GF-D8 (cell line): ENCODE results near the gene INSYN2B.

Source experiments
- DNase-seq: peaks from one replicate; lab custom pipeline; 2025; lab: John Stamatoyannopoulos, UW

INSYN2B gene

DNA sequence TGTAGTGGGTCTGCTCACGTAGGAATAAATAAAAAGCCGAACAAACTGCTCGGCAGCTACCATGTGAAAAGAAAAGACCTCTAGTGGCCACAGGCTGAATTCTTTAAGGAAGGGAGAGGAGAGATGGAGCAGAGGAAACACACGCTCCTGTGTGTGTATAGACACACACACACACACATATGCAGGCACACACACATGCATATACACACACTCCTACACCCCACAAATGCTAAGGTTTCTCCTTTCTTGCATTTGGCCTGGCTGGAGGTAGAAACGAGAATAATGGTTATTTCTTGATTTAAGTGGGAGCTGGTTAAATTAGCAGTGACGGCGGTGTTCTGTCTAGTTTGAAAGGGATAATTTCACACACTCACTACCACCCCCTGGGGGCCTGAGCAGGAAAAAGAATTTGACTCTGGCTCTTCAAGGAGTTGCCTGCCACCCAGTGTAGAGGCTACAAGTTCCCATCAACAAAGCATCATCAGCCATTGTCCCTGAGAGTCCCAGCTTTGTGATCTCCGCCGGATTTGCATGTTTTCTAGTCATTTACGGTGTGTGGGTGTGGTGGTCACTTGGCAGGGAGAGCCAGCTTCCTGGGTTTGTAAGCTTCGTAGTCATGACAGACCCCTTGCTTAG is at the start of gene INSYN2B:
INSYN2B (minus strand) TSS at position 78 of the 636 bp plus-strand sequence. CDS start 96,597 bp downstream, outside the sequence.
- no peak for DNase-seq

DNA sequence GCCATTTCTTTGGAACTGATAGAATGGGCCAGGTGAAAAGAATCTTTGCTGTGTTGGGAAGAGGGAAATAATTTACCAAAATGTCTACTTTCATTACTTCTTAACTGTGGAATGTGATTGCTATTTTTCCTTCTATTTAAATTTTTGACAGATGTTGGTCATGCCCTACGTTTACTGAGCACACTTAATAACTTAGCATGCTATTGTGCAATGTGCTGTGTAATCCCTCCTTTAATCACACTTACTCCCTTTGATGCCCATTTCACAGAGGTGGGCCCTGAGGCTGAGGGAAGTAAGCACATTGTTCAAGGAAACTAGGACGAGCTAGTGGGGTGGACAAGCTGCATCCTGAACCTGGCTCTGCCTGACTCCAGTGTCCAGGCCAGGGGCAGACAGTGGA is 47.8 kb upstream of the INSYN2B start:
- no peak for DNase-seq

DNA sequence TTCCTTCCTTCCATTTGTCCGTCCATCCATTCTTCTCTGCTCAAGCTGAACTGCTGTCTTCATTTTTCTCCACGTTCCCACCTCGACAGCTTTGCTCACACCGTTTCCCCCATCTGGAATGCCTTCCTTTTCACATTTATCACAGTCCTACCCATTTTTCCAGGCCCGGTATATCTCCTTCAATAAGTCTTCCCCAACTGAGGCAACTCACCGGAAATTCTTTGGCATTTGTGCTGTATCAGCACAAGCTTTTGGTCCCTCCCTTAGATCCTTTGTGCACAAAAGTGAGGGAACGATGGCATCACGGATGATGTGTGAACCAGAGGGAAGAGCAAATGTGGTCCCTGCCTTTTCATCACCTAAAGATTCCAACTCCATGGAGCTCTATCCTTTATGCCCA is 45.6 kb upstream of the INSYN2B start:
- no peak for DNase-seq

DNA sequence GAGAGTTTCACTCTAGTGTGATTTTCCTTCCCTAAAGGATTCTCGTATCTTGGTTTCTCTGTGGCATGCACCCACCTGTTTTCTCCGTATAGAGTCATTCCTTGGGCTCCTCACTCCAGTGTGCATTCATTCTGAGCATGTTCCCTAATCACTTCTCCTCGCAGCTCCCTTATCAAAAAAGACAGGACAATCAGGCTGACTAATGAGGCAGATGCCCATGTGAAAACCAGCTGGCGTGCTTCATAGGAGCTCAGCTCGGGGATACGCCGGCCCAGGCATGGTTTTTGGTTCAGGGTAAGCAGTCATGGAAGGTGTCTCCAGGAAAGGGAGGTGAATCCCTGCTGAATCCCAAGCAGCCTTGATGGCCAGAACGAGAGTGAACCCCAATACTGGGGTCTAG is 41.2 kb upstream of the INSYN2B start:
- DNase-seq = no peak

DNA sequence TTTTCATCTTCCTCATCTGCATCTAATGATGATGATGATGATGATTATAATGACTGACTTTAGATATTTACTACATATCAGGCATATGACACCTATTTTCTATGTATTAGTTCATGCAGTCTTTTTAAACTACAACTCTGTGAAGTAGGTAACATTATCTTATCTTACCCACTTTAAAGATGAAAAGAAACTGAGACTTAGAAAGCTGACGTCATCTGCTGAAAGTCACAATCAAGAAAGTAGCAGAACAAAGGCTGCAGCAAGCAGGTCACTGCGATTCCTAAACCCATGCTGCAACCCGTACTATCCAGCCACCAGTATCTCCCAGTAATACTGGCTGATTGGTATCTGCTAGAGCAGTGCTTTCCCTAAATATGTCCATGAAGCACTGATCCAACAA is 40.1 kb upstream of the INSYN2B start:
- no peak for DNase-seq

DNA sequence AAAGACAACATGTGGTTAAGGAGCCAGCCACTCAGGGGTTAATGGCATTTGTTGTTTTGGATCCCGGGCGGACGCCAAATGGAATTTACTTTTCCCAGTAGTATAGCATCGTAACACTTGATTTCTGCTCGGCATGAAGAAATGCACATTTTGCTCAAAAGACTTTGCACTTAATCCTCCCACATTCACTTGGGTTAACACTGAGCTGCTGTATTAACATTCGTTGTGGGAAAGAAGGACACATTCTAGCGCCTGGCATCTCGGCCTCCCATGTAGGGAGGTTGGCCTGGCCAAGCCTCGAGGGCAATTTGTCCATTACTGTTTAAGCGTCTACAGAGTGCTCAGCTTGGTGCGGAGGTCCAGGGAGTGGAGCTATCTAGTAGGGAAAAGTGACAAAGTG is 32.3 kb upstream of the INSYN2B start:
- no peak for DNase-seq

DNA sequence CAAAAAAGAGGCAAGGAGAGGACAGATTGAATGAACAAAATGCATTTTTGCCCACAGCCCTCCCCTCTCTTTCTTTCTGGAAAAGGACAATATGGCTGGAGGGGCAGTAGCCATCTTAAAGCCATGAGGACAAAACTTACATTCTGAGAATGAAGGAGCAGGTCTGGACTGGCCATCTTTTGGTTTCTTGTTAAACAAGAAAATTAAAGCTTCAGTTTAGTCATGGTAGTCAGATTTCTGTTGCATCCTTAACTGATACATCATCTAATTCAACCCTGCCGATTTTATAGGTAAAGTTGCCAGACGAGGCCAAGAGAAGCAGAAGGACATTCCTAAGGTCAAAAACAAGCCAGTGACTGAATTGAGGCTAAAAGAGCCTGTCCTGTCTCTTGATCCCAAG is 31.5 kb upstream of the INSYN2B start:
- DNase-seq = no peak

DNA sequence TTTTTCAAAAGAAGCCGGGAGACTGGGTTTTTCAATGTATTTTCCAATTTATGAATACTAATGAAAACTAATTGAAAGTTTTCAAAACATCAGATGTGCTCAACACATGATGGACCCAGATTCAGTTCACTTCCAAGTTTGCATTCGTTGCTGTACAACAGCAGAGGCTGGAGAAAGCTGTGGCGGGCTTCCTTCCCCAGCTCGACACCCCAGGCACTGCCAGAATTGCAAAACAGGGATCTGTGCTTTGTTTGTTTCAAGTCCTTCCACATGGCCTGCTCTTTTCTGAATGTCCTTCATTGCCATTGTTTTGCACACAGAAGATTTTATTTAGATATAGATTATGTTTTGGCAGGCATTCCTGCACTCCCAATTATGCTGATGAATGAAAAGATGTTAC is 30.3 kb upstream of the INSYN2B start:
- no peak for DNase-seq

DNA sequence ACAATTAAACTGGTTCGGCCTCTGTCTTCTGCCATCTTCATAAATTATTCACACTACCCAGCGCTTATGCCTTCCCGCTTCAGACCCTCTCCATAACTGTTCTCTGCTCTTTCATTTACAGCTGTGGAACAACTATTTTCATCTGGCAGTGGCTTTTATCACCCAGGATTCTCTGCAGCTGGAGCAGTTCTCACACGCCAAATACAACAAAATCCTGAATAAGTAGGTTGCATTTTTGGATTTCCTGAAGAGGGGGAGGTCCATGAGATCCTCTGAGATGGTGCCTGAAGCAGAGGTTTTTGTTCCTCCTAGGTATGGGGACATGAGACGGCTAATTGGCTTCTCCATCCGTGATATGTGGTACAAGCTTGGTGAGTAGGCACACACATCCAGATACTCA is 28.1 kb upstream of the INSYN2B start:
- no peak for DNase-seq

DNA sequence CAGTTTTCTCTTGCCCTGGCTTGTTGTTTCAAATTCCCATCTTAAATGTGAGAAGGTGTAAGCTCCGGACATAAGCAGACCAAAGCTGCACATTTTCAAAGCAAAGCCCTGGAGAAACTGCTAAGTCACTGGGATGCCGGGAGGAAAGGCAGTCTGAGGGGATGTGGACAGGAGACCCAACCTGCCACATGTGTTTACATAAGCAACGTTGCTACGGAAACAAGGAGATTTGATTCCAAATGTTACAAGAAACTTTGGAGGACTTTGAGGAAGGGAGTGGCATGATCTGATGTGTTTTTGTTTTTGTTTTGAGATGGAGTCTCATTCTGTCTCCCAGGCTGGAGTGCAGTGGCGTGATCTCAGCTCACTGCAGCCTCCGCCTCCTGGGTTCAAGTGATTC is 25.7 kb upstream of the INSYN2B start:
- DNase-seq = no peak

DNA sequence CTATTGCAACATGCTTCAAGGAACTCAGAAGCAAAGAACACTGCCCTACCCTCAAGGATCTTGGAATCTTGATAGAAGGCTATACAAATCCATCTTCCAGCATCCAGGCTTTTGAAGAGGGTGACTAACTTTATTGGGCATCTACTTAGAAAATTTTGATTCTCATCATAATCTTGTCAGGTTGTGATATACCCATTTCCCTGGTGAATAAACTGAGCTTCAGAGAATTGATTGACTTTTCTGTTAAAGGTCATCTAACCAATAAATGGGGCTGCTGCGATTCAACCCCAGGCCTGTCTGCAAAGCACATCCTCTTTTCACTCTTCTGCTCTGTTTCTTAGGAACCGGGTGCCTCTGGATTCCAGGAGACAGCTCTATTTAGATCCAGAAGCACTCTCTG is 19.9 kb upstream of the INSYN2B start:
- DNase-seq = no peak

DNA sequence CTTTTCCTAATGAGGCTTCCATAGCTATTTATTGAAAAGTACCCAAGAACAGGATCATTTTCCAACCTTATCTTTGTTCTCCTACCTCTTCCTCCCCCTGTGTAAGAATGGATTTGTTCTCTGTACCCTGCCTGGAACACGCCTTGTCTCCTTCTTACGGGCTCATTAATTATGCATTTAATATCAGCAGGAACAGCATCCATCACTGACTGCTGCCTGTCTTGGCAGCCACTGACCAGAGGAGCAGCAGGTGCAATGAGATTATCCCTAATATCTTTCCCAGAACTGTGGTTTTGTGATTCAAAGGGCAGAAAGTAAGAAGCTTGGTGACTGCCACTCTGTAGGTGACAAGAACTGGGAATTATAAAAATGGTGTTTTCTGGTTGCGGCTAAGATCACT is 19.3 kb upstream of the INSYN2B start:
- no peak for DNase-seq

DNA sequence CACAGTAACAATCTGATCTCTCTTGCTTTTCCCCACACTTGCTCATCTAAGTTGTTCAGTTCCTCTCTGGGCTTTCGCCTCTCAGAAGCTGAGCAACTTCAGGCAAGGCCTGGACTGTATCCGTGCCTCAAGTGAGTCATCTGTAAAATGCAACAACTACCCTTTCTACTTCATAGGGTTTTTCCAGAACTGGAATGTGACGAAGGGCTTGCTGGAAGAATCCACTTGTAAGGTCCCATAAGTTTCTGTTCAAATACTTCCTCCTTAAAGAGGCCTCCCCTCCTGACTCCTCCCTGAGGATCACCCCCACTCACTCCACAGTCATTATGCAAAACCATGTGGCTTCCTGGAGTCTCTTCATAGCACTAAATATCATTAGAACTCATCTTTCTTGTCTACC is 17.5 kb upstream of the INSYN2B start:
- DNase-seq = no peak

DNA sequence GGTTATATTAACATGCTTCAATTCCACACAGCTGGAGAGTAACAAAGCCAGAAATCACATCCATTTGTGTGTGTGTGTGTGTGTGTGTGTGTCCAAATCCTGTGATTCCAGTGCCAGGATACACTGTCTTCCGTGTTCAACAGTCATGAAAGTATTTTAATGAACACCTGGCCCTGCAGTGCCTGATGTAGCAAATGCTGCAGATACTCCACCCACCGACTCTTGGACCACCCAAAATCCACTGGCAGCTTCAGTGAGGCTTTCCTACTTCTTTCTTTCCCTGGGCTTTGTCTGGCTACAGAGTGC is 13.1 kb upstream of the INSYN2B start:
- no peak for DNase-seq

DNA sequence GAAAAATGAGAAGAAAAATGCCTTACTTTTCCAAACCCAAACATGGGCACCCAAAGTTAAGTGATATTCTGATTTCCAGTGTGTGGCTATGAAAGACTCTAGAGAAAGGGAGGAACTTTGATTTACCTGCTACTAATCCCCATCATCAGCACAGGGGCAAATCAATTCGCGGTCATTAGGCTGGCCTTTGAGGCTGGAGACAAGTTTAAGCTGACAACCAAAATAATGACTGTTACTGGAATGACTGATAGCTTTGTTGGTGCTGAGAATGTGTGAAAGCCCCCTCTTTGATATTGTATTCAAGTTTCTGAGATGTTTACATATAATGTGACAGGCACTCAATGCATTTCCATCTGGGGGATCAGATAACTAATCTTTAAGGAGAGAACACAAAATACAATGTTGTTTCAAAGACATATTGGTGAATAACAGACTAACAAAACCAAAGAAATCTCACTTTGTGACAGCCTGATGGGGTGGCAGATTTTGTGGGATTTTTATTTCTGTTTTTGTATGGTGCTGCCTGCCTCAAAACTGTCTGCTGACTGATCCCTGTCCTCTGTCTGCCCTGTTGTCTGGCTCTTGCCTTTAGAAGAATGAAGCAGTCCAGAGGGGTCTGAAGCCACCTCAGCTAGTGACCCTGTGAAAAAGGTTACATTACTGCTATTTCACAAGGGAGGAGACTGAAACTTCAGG is 12.6 kb upstream of the INSYN2B start:
- no peak for DNase-seq

DNA sequence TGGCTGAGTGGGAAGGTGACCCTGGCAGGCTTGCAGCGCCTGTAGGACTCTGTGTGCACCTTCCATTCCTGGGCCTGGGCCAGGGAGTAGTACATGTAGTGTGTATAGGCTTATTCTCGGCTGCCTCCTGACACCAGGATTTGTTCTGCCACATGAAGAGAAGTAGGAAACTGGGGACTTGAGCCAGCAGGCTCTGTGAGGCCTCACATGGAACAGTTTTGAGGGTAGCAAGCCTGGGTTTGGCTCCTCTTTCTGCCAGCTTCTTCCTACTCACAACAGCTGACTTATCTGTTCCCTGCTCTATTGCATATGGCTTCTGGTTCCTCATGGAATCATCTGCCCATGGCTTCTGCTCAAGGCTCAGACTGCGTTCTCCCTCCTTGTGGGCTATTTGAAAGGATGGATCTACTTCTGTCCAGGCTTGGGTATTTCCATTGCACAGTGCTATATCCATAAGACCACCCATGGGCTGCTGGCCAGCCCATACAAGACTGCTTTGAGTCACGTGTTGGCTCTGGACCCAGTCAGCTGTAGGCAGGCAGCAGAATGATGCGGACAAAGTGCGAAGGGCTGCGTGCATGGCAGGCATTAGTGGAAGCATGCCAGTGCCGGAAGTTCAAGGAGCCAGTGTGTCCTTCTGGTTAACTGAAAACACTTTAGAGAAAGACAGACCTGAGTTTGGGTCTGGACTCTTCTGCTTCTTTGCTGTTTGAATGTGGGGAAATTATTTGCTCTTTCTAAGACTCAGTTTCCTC is 11.0 kb upstream of the INSYN2B start:
- DNase-seq = no peak

DNA sequence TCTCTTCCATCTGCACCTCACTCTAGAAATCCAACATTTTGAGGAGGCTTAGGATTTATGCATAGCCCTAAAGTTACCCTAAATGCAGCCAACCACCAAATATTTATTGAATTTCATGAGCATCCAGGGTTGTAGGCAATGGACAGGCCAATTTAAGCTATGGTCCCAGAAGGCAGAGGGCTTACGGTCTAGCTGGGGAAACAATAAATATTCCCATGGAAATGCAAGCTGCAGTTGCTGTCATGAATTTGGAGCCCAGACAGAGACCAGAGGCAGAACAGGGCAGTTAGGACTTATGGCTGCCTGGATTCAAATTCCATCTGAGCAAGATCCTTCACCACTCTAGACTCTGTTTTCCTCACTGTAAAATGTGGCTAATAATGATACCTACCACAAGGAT is 9.1 kb upstream of the INSYN2B start:
- DNase-seq = no peak

DNA sequence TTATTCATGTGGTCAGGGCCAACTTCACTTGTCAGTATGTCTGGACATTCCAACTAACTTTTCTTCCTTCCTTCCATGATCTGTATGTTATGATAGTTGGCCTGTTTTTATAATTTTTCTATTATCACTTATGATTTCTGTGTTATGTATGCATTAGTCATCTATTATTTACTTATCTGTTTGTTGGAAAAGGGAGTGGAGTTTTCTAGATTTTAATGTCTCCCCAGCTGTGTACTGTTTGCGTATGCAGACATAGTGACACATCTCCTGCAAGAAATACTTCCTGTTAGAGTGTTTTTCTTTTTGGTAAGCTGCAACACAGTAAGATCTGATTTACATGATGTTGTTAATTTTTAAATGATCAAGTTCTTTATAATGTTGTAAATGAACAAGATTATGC is 8.7 kb upstream of the INSYN2B start:
- no peak for DNase-seq

DNA sequence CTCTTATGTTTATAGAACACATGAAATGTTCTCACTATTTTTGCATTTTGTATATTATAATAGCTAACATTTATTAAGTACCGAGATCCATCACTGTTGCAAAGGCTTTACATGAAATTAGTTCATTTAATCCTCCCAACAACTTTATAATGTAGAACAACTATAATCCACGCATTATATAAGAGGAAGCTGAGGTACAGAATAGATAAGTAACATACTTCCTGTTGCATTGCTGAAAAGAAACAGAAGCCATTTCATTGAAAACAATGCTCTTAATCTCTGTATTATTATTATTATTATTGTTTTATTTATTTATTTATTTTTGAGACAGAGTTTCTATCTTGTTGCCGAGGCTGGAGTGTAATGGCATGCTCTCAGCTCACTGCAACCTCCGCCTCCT is 7.9 kb upstream of the INSYN2B start:
- no peak for DNase-seq

DNA sequence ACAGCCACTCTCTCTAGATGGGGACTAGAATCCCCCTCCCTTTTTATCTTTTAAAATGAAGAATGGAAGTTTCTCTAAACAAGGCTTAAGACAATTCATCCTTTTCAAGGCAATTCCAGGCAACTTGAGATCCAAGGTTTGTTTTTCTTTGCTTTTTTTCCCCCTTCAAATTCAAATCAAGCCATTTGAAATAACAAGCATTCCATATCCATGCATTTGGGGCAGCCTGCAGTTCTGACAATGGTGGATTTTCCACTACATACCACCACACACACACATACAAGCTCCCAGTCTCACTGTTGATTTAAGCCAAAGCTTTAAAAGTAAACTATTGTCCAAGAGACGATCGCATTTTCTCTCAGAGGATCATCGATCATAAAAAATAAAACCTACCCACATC is 424 bp downstream of the INSYN2B start:
- no peak for DNase-seq

DNA sequence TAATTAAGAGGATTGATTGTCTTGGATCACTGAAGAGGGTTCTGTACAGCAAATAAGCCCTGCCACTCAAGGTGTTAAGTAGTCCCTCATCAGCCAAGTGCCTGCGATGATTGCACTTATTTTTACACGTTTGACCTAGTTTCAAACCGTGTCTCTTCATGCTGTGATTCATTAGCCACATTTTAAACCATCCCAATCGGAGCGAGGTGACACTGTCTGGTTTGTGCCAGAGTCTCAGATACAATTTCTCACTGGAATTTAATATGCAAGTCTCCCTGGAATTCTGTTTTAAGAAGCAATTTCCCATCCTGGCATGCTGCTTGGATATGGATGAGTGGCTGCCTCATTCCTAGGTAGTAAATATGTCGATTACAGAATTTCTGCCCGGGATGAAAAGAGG is 1.6 kb downstream of the INSYN2B start:
- DNase-seq = no peak

DNA sequence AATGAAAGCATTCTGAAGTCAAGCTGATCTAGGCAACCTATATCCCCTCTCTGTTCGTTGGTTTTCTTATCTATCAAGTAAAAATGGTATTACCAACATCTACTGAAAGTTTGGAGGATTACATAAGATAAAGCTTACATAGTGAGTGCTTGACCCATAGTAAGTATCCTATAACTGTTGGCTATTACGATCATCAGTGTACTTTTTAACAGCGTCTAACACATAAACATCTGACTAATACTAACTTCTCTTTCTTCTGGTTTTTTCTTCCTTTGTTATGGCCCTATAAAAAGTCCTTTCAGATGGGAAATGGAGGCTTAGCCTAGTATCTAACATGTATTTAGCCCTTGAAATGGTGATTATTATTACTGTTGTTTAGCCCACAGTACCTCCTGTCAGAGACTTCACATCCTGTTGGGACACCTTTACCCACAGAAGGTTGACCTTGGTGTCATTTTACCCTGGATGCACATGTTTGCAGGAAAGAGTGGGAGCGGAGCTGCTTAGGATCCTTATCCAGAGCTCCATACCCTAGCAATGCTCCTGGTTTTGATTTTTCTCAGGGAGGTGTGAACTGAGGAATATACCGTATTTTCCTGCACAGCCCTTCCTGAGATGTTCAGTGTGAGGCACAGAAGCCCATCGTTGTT is 6.0 kb downstream of the INSYN2B start:
- DNase-seq = no peak

DNA sequence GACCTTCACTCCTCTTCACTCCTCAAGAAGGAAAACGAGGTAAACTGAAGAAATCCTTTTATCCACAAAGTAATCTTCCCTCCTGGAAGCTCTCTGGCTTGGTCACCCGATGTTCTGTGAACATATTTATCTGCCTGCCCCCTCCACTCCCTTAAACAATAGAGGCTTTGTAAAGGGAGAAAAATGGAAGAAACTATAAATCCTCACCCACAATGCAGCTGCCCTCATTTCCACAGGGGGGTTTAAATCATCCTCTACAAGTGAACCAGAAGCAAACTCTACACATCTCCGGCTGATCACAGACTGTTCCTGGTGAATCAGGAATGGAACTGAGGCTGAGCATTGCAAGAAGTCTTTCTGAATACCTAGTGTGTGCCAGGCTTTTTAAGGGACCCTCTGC is 7.2 kb downstream of the INSYN2B start:
- DNase-seq = no peak
